Large intestine (tissue), 3 donors: ENCODE data around the gene ASPDH. TPM values are rescaled to one million over a fixed set of nuclear protein-coding genes. Genes with fewer than 3 reads are reported as not detected.

Experiments used
- DNase-seq, 2 donors: peaks; one replicate each; pipeline versions ENCODE4 v3.0.0 to v3.0.0-alpha.2; 2013
- H3K27ac ChIP-seq: one replicate; pipeline ENCODE4 v1.5.1; 2013; ENCODE audit warnings: low read length
- H3K27me3 ChIP-seq: 2 replicates; pipeline ENCODE4 v1.6.1; 2013; ENCODE audit warnings: low read length; ENCODE audit not compliant: control insufficient read depth, insufficient read depth
- H3K36me3 ChIP-seq: 2 replicates; pipeline ENCODE4 v1.6.1; 2013; ENCODE audit warnings: low read length; ENCODE audit not compliant: control insufficient read depth, insufficient read depth
- H3K4me1 ChIP-seq: one replicate; pipeline ENCODE4 v1.6.1; 2013; ENCODE audit warnings: low read length; ENCODE audit not compliant: control insufficient read depth, insufficient read depth
- H3K4me3 ChIP-seq: one replicate; pipeline ENCODE4 v1.5.1; 2013; ENCODE audit warnings: low read length
- H3K9me3 ChIP-seq: one replicate; pipeline ENCODE4 v1.6.1; 2013; ENCODE audit warnings: mild to moderate bottlenecking, low read depth, low read length, moderate library complexity; ENCODE audit not compliant: control insufficient read depth
- WGBS: methylation state at CpG from one replicate; pipeline ENCODE4 v1.1.5; 2013; ENCODE audit warnings: low lambda C conversion rate; ENCODE audit not compliant: insufficient coverage; 5-methylcytosine and 5-hydroxymethylcytosine counted together
- polyA plus RNA-seq: library from polyadenylated mRNA; unstranded; fragments of 120-200 nt; gene quantifications from one replicate; pipeline ENCODE4 v1.2.1, GENCODE V29; 2013

The ASPDH gene
- polyA plus RNA-seq, 1 donor: 4.4 TPM

DNA sequence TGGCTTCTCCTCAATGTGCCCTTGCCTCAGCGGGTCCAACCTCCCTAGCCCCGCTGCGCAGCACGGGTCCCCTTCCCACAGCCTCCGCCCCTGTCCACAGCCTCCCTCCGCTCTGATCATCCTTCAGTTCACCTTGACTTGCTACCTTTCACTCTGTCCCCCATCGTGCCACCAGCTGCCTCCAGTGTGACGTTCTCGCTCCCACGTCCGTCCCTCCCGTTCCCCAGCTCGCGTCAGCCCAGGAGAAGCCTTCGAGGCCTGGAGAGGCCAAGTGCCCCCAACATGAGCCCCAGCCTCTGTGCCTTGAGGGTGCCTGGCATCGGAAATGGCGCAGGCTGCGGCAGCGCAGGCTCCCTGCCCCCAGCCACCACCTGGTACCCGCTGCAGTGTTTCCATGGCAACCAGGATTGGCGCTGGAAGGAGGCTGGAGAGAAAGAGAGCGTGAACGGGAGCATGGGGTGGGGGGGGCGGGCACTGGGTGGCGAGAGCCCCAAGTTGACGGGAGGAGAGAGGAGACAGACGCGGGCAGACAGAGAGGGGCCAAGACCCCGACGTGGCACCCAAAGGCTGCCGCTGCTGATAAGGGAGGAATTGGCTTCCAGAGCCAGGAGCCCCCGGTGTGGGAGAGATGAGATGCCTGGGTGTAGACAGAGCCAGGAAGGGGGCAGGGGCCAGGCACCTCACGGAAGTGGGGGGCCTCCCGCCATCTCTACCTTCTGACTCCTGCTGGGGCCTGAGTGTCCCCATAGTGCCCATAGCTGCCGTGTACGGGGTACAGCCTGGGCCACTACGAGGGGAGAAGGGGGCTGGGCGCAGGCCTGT is 844 bp upstream of the ASPDH start:
- peaks cover 15% of the 10 kb centered on the region for H3K9me3 ChIP-seq
- no CpG with 5 or more reads among the region's 38 CpGs for WGBS
- H3K27me3 ChIP-seq: peaks cover 9% of the 10 kb centered on the region
- no peak for DNase-seq
- H3K36me3 ChIP-seq: no peaks in the 10 kb centered on the region
- H3K27ac ChIP-seq: no peak overlapping the region
- H3K4me1 ChIP-seq: peaks cover 14% of the 10 kb centered on the region
- no peak overlapping the region for H3K4me3 ChIP-seq

DNA sequence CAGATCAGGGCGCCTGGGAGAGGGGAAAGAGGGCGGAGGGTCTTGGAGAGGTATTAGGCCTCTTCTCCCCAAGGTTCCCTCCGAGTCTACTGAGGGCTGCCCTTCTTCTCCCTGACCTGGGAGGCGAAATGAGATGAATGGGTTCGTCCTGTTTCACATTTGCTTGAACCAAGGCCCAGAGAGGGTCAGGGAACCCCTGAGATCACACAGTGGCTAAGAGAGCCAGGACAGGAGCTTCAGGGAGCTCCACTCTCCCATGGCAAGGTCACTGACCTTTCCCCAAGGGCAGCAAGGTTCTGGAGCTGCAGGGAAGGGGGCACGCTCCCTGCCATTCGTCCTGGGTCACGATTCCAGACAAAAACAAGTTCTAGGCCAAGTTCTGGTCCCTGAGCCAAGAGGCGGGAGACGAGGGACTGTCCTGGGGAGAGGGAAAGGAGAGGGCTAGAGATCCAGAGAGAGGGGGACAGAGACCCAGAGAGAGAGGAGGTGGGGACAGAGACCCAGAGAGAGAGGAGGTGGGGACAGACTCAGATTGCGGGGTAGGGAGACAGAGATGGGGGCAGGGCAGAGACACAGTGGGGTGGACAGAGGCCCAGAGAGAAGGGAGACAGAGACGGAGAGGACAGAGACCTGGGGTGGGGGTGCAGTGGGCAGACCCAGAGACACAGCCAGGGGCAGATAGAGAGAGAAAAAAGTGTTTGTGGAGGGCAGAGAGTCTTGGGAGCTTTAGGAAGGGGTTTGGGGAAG is 541 bp downstream of the ASPDH start:
- peaks cover 3% of the 10 kb centered on the region for H3K9me3 ChIP-seq
- peaks cover 14% of the 10 kb centered on the region for H3K4me1 ChIP-seq
- no peak overlapping the region for H3K27ac ChIP-seq
- H3K4me3 ChIP-seq: peak overlapping the region; percentile 10
- no peak for DNase-seq
- no peaks in the 10 kb centered on the region for H3K36me3 ChIP-seq
- H3K27me3 ChIP-seq: peaks cover 9% of the 10 kb centered on the region
- WGBS: no CpG with 5 or more reads among the region's 12 CpGs

DNA sequence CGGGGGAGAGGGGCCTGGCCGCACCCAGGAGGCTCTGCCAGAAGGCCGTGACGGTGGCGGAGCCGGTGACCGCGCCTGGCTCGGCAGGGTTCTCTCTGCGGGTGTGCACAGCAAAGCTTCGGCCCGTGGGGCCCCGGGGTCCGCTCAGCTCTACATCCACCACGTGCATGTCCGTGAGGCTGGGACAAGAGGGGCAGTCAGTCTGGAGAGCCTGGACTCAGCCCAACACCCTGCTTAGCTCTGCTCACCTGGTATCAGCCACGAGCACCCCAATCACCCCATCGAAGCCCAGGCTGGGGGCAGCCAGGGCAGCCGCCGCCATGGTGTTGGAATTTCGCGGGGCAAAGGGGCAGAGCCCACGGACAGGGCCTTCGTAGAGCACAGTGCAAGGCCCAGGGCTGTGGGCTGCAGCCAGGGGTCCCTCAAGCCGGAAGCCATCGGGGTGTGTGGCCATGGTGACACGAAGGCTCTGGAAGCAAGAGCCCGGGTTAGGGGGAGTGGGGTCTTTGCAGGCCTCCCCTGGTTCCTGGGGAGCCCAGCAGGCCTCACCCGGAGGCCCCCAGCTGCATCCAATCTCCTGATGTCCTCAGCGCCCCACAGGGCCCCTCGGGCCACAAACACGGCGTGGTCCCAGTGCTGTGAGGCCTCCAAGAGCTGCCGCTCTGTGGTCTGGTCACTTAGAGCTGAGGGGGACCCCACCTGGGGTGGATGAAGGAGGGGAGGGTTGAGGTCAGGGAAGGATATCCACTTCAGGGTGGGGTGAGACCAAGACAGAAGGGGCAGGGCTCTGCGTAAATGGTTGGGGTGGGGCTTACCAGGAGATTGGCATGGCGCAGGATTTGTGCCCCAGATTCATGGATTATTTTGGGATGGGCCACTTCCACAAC is 1.4 kb downstream of the ASPDH start:
- peak overlapping the region; percentile 73 for H3K4me3 ChIP-seq
- WGBS: no CpG with 5 or more reads among the region's 36 CpGs
- no peaks in the 10 kb centered on the region for H3K36me3 ChIP-seq
- H3K27me3 ChIP-seq: peaks cover 9% of the 10 kb centered on the region
- H3K9me3 ChIP-seq: peaks cover 3% of the 10 kb centered on the region
- H3K4me1 ChIP-seq: peaks cover 14% of the 10 kb centered on the region
- DNase-seq: no peak
- no peak overlapping the region for H3K27ac ChIP-seq

DNA sequence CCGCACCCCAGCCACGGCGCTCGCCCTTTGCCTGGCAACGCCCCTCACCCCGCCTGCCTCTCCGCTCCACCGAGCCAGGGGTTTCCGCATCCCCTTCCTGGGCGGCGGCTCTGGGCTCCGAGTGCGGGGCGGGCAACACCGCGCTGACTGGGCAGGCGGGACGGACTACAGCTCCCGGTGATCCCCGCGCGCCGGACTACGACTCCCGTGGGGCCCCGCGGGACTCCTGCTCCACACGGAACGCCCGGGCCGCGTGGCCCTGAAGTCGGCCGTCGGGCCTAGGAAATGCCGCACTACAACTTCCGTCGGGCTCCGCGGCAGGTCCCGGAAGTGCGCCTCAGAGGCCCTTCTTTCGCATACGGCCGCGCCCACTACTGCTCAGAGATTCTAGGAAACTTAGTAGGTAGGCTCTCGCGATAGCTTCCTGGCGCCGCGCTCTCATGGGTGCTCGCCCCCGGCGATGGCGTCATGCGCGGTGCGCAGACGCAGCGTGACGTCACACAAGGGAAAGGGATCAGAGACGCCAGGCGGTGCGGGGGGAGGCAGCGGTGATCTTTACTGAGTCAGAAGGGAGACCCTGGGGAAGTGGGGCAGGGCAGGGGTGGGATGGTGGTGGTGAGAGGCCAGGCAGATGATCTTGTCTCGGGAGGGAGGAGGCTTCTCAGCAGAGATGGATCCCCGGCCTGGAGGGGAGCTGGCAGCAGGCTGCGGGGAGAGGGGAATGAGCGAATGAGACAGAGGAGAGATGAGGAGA is 2.5 kb downstream of the ASPDH start, which contains the start of gene JOSD2:
JOSD2 (minus strand) TSS at position 123 of the 754 bp plus-strand sequence. CDS start 760 bp downstream, outside the sequence.
- H3K27ac ChIP-seq: peak within 1 kb of the TSS; percentile 77
- peaks cover 3% of the 10 kb centered on the region for H3K27me3 ChIP-seq
- peak; percentile 99 to 100 for DNase-seq
- H3K4me3 ChIP-seq: peak within 1 kb of the TSS; percentile 73
- H3K9me3 ChIP-seq: peaks cover 3% of the 10 kb centered on the region
- no CpG with 5 or more reads among the region's 69 CpGs for WGBS
- H3K36me3 ChIP-seq: no peaks in the 10 kb centered on the region
- H3K4me1 ChIP-seq: peaks cover 14% of the 10 kb centered on the region

DNA sequence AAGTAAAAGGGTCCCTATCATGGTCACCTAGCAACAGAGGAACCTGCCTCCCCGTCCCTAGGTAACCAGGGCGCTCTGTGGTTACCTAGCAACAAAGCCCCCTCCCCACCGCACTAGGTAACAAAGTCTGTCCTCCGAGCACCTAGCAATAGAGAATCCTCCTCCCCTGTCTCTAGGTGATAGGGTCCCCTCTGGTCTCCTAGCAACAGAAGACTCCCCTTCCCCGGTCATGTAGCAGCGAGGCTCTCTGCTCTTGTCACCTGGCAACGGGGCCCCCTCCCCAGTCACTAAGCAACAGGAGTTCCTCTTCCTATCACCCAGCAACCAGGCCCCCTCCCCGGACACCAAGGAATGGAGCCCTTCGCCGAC is 3.0 kb downstream of the ASPDH start:
- Histone ChIP-seq H3K4me1 (peaks cover 14% of the 10 kb centered on the region), H3K27ac (peak overlapping the region; percentile 36), H3K27me3 (peaks cover 2% of the 10 kb centered on the region), H3K9me3 (peaks cover 3% of the 10 kb centered on the region), H3K4me3 (peak overlapping the region; percentile 73), H3K36me3 (no peaks in the 10 kb centered on the region)
- DNase-seq: no peak
- WGBS: 0% methylated on average over 1 of the region's 10 CpGs

DNA sequence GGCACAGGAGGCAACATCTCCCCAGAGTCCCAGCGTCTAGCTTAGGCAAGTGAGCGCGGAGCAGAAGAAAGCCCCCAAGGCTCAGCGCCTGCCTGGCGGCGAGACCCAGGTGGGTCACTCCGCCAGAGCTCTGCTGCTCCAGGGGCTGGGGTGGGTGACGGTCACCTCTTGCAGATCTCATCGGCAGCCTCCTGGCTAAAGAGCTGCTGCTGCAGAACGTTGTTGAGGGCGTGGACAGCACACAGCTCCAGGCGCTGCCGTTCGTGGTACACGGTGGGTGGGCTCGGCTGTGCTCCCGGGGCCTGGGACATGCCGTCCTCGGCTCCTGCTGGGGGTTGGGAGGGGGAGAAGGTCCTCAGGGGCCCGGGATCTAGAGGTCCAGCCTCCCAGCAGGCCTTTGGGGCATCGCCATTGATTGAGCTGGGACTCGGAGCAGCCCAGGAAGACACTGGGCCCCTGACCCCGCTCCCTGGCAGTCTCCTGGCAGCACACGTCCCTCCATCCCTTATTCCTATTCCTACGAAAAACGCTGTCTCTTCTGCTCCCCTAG is 3.5 kb downstream of the ASPDH start:
- peak overlapping the region; percentile 73 for H3K4me3 ChIP-seq
- H3K9me3 ChIP-seq: peaks cover 3% of the 10 kb centered on the region
- H3K36me3 ChIP-seq: no peaks in the 10 kb centered on the region
- no peak for DNase-seq
- peak overlapping the region; percentile 36 for H3K27ac ChIP-seq
- H3K27me3 ChIP-seq: peaks cover 2% of the 10 kb centered on the region
- WGBS: no CpG with 5 or more reads among the region's 26 CpGs
- peaks cover 14% of the 10 kb centered on the region for H3K4me1 ChIP-seq

DNA sequence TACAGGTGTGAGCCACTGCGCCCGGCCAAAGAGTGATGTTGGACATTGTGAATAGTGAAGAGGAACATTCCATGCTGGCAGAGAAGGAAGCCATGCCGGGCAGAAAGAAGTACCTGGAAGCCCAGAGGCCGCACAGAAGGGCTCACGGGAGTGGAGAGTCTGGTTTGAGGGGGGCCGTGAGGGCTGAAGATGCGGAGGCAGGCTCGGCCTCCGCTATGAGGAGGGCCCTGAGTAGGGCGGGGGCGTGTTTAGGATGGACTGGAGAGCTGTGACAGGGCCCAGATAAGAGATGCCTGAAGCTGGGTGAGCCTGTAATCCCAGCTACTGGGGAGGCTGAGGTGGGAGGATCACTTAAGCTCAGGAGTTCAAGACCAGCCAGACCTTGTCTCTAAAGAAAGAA is 4.3 kb downstream of the ASPDH start:
- H3K4me1 ChIP-seq: peaks cover 14% of the 10 kb centered on the region
- no peaks in the 10 kb centered on the region for H3K27me3 ChIP-seq
- WGBS: no CpG with 5 or more reads among the region's 11 CpGs
- no peak for DNase-seq
- peaks cover 3% of the 10 kb centered on the region for H3K9me3 ChIP-seq
- H3K36me3 ChIP-seq: no peaks in the 10 kb centered on the region
- no peak overlapping the region for H3K4me3 ChIP-seq
- no peak overlapping the region for H3K27ac ChIP-seq

DNA sequence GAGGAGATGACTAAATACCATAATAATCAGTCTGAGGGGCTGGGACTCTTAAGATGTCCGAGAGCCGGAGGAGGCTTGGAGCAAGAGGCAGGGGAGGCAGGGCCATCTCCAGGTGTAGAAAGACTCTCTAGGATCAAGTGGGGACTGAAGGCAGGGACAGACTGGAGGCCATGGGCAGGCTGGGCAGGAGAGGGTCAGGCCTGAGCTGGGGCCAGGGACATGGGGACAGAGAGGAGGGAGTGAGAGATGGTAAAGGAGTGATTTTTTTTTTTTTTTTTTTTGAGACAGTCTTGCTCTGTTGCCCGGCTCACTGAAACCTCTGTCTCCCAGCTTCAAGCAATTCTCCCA is 4.9 kb downstream of the ASPDH start:
- Histone ChIP-seq H3K27me3 (no peaks in the 10 kb centered on the region), H3K4me3 (no peak overlapping the region), H3K9me3 (peaks cover 3% of the 10 kb centered on the region), H3K27ac (no peak overlapping the region), H3K4me1 (peaks cover 11% of the 10 kb centered on the region), H3K36me3 (no peaks in the 10 kb centered on the region)
- WGBS: no CpG with 5 or more reads among the region's 3 CpGs
- DNase-seq: no peak

DNA sequence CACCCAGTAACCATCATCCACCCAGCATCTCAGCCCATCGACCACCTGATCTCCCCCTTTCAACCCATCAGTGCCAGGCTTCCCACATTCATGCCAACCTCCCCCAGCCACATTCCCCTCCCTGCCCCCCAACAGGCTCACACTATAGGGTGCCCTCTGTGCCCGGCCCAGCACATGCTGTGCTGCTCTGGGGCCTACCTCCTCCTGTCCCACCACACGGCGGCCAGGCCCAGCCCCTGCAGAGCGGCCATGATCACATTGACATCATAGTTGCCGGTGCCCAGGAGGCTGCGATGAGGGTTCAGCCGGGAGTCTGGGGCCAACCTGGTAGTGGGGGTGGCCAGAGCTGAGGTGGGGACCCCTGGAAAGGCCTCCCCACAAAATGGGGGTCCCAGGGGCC is 6.3 kb downstream of the ASPDH start:
- Histone ChIP-seq H3K27ac (no peak overlapping the region), H3K4me1 (peaks cover 9% of the 10 kb centered on the region), H3K4me3 (no peak overlapping the region), H3K27me3 (no peaks in the 10 kb centered on the region), H3K36me3 (no peaks in the 10 kb centered on the region), H3K9me3 (peaks cover 3% of the 10 kb centered on the region)
- no peak for DNase-seq
- no CpG with 5 or more reads among the region's 8 CpGs for WGBS
